Kidney glomerular epithelial cell (primary cell): ENCODE results near the gene LRRC4C.

ENCODE experiments used
- DNase-seq: peaks from one replicate; lab custom pipeline; 2025; lab: John Stamatoyannopoulos, UW

Gene LRRC4C

DNA sequence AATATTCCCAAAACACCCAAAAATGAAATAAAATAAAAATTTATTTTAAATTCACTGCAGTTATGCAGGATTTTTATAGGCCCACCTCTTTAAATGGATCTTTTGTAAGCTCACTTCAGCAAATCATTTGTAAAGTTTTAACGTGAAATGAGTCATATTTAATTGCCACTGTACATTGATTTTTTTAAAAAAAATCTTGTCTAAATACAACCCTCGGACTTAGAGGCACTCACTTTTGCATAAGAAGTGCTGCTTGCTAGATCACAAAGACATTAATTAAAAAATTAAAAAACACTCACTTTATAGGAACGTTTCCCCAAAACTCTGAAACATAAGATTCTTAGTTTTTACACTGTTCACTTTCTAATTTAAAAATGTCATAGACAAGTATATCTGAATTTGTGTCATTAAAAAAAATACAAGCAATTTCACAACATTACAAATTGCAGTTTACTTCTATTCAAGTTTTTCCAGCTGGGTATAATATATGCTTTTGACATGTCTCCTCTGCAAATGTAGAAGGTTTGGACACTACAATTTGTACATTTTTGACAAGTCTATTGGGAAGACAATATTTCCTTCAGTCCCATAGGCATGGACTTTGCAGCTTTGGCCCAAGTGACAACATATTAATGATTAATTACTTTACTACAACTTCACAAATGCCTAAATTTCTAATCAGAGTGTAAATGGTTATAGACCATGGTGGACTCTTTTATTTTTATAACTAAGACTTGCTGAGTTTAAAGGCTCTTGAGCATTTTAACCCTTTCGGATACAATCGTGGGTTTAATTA lies 1088.4 kb downstream of the LRRC4C start:
- no peak for DNase-seq

GRCh38 chr11:40360206-40360798 lies 1099.2 kb downstream of the LRRC4C start:
- no peak for DNase-seq

- no peak for DNase-seq
Measured at GRCh38 chr11:40354121-40354520, 1105.3 kb downstream of the LRRC4C start.

GRCh38 chr11:40340911-40341310 lies 1118.5 kb downstream of the LRRC4C start:
- no peak for DNase-seq

- DNase-seq: no peak
Measured at GRCh38 chr11:40338739-40339138, 1120.7 kb downstream of the LRRC4C start.

DNA sequence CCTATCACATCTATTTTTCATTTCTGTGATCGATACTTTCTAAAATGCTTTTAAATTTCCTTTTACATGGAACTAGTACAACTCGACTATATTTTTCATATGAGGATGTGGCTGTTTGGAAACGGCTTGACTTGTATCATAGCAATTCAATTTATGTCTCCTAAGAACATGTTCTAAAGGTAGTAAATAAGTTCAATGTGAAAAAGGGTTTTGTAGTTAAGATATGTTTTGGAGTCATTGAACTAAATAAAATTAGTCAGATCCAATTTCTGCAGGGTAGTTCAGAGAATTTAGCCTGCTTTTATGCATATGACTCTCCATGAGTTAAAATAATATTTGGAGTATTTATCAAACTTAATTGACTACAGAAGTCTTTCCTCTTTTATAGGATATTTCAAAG lies 1121.4 kb downstream of the LRRC4C start:
- no peak for DNase-seq

DNA sequence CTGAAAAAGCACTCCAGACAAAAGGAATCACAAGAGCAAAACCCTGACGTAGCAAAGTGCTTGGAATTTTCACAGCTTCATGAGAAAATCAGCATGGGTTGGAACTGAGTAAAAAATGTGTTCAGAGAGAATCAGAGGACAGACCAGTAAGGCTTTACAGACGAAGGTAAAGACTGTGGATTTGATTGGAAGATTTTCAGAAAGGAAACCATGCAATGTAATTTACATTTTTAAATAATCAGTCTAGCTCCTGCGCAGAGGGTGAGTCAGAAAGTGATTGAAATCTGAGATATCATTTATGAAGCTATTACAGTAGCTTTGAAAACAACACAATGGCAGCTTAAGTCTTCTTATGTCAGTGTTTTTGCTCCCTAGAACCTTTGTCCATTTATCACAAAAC lies 1122.3 kb downstream of the LRRC4C start:
- no peak for DNase-seq

- DNase-seq: peak; percentile 100
Measured at GRCh38 chr11:40328890-40329614, 1130.4 kb downstream of the LRRC4C start.

DNA sequence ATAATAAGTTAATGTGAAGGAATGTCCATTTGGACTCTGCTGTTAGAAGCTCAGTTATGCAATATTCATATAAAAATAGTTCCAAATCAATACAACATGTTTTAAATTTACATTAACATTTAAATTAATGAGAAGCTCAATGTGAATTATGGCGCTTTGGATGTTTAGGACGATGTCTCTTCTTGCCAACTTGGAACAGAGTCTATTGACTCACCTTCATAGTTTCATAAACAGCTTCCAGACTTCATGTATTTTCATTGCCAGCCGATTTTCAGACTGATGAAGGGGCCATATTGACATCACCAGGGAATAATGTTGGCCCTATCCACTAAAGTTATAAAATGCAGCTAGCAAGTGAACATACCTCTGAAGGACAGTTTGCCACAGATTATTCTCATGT lies 1136.2 kb downstream of the LRRC4C start:
- DNase-seq: no peak

- DNase-seq: no peak
Measured at GRCh38 chr11:40321537-40321936, 1137.9 kb downstream of the LRRC4C start.

- peak; percentile 12 for DNase-seq
Measured at GRCh38 chr11:40316171-40316570, 1143.3 kb downstream of the LRRC4C start.

GRCh38 chr11:40315122-40315521 lies 1144.3 kb downstream of the LRRC4C start:
- no peak for DNase-seq

GRCh38 chr11:40314327-40314726 lies 1145.1 kb downstream of the LRRC4C start:
- no peak for DNase-seq

GRCh38 chr11:40306938-40307548 lies 1152.4 kb downstream of the LRRC4C start:
- DNase-seq: peak; percentile 60

- no peak for DNase-seq
Measured at GRCh38 chr11:40302669-40303068, 1156.8 kb downstream of the LRRC4C start.

- no peak for DNase-seq
Measured at GRCh38 chr11:40295466-40295865, 1164.0 kb downstream of the LRRC4C start.

DNA sequence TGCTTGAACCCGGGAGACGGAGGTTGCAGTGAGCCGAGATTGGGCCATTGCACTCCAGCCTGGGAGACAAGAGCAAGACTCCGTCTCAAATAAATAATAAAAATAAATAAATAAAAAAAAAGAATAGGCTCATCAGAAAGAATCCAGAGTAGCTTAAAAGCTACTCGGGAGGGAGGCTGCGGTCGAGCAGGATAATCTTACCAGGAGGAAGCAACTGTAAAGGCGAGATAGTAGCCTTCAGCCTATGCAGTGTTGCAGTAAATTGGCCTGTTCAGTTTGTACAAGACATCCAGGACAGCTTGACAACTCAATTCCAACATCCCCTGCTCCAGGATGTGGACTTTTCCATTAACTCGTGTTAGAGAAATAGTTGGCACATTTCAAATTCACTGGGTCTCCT lies 1164.7 kb downstream of the LRRC4C start:
- DNase-seq: no peak

- no peak for DNase-seq
Measured at GRCh38 chr11:40294349-40294735, 1165.1 kb downstream of the LRRC4C start.

- DNase-seq: peak; percentile 91
Measured at GRCh38 chr11:40293655-40294348, 1165.7 kb downstream of the LRRC4C start.

GRCh38 chr11:40292721-40293508 lies 1166.5 kb downstream of the LRRC4C start:
- no peak for DNase-seq

DNA sequence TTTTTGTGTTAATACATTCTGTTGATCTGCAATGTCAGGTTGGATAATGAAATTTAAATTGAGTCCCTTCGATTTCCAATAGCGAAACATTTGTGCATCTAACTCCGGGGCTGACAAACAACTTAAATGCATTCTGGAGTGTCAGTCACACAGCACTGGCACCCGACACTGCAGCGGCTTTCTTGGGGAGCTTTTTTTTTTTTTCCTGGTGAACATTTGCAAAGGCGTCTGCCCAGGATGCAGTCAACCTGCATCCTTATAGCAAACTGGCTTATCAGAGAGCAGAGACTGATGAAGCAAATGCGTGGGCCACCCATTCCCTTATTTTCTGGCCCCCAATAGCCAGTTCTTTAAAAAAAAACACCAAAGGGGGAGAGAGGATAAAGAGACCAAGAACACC lies 1167.7 kb downstream of the LRRC4C start:
- DNase-seq: no peak
